MV-4-11 (cell line): ENCODE measurements around the gene TTC27.
"Not testable (repeated sequence)": the region's sequence is repeated elsewhere in the genome, so short reads cannot be mapped to it uniquely, and the experiment has no call there.

Experiments
- DNase-seq: peaks from one replicate; lab custom pipeline; 2025; lab: John Stamatoyannopoulos, UW

TTC27 gene

GRCh38 chr2:32719933-32720716 is 92.3 kb downstream of the TTC27 start:
- DNase-seq = no peak

DNA sequence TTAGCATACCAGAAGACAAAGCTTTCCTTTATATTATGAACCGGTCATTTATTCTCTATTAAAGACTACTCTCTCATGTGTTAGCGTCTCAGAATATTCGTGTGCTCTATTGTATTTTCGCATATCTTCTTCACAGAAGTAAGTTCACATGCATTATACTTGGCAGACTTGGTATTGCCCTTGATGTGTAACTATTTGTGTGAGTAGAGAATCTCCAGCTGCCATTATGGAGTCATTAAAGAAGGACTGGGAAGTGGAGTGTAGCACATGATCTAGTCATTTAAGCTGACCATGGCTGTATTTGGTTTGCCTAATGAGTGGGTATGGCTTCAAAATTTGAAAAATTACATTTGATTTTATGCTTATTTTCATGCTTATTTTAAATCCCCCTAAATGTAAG is 92.9 kb downstream of the TTC27 start:
- no peak for DNase-seq

- DNase-seq = no peak
Measured at GRCh38 chr2:32721376-32721775, 93.5 kb downstream of the TTC27 start.

DNA sequence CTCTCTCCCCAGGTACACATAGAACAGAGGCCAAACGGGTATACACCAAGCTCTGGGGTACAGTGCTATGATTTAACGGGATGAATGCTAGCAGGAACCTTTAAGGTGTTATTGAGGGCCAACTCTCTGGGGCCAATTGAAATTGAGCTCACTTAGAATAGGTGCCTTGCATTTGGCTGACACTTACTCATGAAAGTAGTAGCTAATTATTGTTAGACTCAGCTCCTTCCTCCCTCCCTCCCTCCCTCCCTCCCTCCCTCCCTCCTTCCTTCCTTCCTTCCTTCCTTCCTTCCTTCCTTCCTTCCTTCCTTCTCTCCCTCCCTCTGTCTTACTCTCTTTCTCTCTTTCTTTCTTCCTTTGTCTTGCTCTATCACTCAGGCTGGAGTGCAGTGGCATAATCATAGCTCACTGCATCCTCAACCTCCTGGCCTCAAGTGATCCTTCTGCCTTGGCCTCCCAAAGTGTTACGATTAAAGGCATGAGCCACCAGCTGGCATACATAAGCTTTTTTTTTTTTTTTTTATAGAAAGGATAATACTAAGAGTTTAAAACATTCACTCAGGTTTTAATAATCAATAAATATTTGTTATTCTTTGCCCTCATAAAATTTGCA is 95.7 kb downstream of the TTC27 start:
- DNase-seq = no peak

- DNase-seq = not testable (repeated sequence)
Measured at GRCh38 chr2:32726678-32727077, 98.8 kb downstream of the TTC27 start.

GRCh38 chr2:32727157-32727556 is 99.3 kb downstream of the TTC27 start:
- no peak for DNase-seq

DNA sequence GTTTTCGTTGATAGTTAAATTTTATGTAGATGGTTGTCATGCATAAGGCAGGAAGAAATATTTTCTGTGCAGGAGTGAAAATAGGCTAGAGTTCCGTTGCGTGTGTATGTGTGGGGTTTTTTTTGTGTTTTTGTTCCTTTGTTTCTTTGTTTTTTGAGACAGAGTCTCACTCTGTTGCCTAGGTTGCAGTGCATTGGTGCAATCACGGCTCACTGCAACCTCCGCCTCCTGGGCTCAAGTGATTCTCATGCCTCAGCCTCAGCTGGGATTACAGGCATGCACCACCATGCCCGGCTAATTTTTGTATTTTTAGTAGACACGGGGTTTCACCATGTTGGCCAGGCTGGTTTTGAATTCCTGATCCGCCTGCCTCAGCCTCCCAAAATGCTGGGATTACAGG is 103.1 kb downstream of the TTC27 start:
- DNase-seq = not testable (repeated sequence)

GRCh38 chr2:32732120-32732519 is 104.3 kb downstream of the TTC27 start:
- DNase-seq = peak; percentile 17

- no peak for DNase-seq
Measured at GRCh38 chr2:32732912-32733472, 105.1 kb downstream of the TTC27 start.

DNA sequence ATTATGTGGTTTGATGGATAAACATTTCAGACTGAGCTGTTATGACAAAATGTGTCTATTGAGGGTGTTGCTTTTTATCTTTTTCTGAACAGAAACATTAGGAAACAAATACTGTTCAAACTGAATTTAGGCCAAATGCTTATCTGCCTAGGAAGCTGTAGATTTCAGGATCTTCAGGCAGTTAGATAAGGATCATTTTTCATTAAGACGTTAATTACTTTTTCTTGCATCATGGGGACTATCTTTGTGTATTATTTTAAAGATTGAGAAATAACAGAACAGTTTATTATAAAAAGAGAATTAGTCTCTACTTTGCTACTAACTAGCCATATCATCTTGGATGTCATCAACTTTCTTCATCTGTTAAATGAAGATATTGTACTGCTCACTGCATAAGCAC is 107.5 kb downstream of the TTC27 start:
- no peak for DNase-seq

GRCh38 chr2:32738939-32739338 is 111.1 kb downstream of the TTC27 start:
- DNase-seq = no peak

DNA sequence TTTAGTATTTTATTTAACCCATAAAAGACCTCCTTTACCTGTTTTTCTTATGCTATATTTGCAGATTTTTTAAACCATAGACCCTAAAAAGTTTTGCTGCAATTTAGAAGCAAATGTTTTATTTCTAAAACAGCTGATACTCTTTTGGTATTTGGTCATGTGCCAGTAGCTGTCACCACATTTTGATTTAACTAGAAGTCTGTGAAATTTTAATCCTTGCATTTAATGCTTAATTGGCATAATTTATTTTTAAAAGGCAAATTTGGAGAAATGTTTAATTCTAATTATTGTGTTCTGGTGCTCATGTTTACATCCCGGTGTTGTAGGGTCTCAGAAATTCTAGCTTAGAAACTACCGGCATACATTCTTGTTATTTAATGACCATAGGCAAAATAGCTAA is 111.8 kb downstream of the TTC27 start:
- no peak for DNase-seq

DNA sequence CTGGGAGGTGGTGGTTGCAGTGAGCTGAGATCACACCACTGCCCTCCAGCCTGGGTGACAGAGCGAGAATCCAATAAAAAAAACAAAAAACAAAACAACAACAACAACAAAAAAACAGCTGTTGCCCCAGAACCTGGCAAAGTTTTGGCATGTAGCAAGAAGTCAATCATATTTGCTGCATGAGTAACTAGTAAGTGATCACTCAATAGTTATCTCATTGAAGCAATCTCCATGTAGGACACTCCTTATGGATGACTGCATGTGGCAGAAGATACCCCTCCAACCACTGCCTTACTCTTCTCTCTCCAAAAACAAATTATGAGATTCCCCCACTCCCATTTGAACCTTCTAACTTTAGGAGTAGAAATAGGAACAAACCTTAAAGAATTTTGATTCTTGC is 113.7 kb downstream of the TTC27 start:
- no peak for DNase-seq

DNA sequence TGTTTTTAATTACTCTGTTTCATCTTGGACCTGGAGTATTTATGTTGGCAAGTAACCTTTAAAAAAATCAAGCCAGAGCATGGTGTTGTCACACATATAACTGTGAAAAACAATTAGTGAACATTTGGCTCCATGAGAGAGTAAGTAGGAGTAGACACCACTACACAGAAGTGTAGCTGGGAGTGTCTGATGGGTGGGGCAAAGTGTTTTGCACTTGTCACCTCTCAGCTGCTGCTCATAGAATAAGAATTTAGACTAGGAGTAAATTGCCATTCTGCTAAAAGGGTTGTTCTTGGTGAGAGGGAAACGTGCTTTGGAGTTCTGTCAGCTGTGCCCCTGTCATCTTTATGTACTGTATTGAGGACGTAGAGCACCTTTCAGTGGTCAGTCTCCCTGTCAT is 114.5 kb downstream of the TTC27 start:
- no peak for DNase-seq

DNA sequence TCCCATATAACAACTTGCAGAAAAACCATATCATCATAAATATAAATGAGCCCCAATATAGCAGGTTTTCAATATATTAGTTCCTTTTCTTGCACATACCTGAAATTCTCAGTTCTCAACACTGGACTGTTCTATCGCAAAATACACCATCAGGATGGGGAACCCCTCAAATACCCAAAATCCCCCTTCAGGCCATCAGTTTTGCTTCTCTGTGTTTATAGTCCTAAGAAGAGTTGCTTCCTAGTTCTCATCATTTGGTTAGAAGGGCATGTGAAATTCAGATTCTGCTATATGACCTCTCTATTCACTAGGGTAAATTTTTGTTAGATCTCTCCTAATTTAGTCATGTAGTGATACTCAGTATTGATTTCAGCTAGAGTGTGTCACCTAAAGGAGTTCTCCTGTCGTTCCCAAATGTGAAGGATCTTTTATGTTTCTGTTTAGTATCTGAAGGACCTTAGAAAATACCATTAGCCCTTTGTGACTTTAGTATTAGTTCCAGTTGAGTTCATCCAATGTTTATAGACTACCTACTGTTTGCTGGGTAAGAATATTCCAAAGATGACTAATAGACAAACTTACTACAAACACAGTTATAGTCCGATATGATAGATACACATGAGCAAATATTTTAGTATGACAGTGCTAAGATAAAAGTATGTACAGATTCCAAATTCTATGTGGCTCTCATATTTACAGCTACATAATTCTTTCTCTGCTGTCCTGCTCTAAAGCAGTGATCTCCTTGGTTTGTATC is 115.8 kb downstream of the TTC27 start:
- DNase-seq = no peak

- no peak for DNase-seq
Measured at GRCh38 chr2:32745191-32745590, 117.3 kb downstream of the TTC27 start.

DNA sequence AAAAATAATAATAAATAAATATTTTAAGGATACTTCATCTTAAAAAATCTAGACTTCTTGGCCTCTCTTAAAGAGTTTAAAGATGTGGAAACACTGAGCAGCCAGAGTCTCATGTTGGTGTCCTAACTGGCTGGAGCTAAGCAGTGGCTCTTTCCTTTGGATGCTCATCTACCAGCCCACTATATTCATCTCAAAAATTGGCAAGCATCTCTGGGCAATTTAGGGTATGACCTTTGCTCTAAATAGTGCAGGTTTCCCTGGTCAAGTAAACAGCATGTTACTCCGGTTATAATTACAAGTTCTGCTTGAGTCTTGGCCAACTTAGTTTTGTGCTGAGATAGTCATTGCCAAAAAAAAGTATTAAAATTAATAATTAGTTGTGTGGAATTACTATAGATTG is 117.8 kb downstream of the TTC27 start:
- DNase-seq = no peak

GRCh38 chr2:32746669-32747068 is 118.8 kb downstream of the TTC27 start:
- DNase-seq = no peak

- no peak for DNase-seq
Measured at GRCh38 chr2:32748158-32748557, 120.3 kb downstream of the TTC27 start.

DNA sequence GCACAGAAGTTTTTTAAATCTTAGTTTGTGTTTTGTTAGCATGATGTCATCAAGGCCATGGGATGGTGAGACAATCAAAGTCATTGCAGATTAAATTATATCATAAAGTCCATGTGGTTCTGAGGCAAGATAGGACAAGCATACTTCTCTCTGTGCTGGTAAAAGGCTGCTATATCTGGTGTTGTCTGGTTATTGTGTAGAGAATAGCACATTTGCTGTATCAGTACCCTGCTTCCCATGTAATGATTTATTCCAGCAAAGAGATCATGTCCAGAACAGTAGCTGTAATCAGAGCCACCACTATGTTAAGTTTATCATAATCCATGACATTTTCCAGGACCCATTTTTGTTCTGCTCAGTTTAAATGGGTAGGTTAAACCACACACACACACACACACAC is 123.0 kb downstream of the TTC27 start:
- DNase-seq = no peak

GRCh38 chr2:32752205-32752604 is 124.4 kb downstream of the TTC27 start:
- no peak for DNase-seq

GRCh38 chr2:32752952-32753351 is 125.1 kb downstream of the TTC27 start:
- DNase-seq = no peak

DNA sequence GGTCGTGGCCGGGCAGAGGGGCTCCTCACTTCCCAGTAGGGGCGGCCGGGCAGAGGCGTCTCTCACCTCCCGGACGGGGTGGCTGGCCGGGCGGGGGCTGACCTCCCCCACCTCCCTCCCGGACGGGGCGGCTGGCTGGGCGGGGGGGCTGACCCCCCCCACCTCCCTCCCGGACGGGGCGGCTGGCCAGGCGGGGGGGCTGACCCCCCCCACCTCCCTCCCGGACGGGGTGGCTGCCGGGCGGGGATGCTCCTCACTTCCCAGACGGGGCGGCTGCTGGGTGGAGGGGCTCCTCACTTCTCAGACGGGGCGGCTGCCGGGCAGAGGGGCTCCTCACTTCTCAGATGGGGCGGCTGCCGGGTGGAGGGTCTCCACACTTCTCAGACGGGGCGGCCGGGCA is 126.8 kb downstream of the TTC27 start:
- DNase-seq = not testable (repeated sequence)
